ENCODE measurements around the gene DAB2IP.

Gene DAB2IP

DNA sequence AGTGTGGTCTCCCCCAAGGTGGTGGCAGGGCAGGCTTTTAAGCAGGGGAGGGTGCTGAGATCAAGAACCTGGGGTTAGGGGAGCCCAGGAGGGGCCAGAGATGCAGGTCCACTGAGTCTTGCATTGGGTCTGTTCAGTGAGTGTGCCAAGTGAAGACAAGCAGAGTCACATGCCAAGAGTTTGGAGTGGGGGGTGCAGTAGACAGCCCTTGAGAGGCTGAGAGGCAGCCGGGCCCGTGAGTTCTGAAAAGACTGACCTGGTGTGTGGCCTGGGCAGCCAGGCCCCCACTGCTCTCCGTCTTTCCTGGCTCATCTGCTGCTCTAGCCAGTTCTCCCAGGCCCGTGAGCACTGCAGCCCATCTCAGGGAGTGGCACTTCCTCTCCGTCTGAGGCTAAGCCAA lies 120.0 kb downstream of the DAB2IP start:
- TF ChIP-seq, protein P1, sequence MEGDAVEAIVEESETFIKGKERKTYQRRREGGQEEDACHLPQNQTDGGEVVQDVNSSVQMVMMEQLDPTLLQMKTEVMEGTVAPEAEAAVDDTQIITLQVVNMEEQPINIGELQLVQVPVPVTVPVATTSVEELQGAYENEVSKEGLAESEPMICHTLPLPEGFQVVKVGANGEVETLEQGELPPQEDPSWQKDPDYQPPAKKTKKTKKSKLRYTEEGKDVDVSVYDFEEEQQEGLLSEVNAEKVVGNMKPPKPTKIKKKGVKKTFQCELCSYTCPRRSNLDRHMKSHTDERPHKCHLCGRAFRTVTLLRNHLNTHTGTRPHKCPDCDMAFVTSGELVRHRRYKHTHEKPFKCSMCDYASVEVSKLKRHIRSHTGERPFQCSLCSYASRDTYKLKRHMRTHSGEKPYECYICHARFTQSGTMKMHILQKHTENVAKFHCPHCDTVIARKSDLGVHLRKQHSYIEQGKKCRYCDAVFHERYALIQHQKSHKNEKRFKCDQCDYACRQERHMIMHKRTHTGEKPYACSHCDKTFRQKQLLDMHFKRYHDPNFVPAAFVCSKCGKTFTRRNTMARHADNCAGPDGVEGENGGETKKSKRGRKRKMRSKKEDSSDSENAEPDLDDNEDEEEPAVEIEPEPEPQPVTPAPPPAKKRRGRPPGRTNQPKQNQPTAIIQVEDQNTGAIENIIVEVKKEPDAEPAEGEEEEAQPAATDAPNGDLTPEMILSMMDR (IDR thresholded peaks at IDR 0.05; ENCODE audit: low read depth, low read length), result no peak
- no peak overlapping the region for H3K4me3 ChIP-seq (ENCODE audit: low read depth, low read length)

DNA sequence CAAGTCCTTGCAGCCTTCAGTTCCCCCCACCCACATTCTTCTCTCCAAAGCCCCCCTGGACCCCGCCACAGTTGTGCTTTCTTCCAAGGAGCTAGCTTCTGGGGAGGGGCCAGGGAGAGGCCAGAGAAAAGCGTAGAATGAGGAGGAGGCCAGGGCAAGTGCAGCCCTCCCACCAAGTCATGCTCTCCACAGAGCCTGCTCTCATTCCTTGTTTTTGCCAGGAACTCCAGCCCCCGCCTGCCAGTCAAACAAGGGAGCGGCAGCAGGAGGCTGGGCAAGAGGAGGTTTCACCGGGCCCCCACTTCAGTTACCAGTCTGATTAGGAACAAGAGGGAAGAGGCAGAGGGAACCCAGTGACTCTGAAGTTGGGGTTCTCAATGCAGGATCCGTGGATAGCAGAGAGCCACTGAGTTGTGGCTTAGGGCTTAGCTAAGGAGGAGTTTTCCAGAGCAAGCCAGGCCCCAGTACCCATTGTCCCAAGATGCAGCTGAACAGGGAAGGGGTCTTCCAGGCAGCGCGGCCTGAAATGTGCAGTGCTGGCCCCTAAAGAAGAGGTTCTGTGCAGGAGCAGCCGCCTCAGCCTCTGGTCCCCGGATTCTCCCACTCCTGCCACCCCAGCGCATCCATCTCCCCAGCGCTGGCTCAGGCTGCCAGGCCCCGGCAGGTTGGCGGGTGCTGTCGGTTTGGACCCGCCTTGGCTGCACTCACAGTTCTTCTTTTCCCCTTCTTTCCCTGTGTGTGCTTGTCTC lies 120.6 kb downstream of the DAB2IP start:
- TF ChIP-seq, protein P1 (IDR thresholded peaks at IDR 0.05; ENCODE audit: low read depth, low read length), result no peak
- no peak overlapping the region for H3K4me3 ChIP-seq (ENCODE audit: low read depth, low read length)

DNA sequence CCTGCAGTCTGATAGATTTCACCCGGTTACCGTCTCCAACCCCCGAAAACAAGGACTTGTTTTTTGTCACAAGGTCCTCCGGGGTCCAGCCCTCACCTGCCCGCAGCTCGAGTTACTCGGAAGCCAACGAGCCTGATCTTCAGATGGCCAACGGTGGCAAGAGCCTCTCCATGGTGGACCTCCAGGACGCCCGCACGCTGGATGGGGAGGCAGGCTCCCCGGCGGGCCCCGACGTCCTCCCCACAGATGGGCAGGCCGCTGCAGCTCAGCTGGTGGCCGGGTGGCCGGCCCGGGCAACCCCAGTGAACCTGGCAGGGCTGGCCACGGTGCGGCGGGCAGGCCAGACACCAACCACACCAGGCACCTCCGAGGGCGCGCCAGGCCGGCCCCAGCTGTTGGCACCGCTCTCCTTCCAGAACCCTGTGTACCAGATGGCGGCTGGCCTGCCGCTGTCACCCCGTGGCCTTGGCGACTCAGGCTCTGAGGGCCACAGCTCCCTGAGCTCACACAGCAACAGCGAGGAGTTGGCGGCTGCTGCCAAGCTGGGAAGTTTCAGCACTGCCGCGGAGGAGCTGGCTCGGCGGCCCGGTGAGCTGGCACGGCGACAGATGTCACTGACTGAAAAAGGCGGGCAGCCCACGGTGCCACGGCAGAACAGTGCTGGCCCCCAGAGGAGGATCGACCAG lies 121.3 kb downstream of the DAB2IP start:
- TF ChIP-seq, protein P1 (IDR thresholded peaks at IDR 0.05; ENCODE audit: low read depth, low read length), result no peak
- H3K4me3 ChIP-seq (ENCODE audit: low read depth, low read length), result no peak overlapping the region

DNA sequence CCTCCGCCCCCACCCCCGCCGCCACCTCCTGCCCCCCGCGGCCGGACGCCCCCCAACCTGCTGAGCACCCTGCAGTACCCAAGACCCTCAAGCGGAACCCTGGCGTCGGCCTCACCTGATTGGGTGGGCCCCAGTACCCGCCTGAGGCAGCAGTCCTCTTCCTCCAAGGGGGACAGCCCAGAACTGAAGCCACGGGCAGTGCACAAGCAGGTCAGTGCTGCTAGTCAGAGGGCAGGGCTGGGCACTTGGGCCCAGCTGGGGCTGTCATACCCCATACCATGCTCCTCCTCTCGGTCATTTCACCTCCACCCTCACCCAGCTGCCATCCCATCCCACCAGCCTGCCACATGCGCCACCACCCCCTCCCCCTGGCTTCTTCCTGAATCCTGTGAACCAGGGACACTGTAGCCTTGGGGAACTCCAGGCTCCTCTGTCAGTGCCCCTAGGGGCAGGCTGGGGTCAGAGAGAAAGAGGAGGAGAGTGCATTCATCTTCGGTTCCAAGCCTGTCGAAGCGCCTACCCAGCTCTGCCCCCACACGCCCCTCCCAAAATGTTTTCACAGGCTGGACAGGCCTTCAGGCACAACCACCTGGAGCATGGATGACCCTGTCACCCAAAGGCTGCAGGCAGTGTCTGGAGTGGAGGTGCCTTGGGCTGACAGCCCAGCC lies 122.0 kb downstream of the DAB2IP start:
- TF ChIP-seq, protein P1 (IDR thresholded peaks at IDR 0.05; ENCODE audit: low read depth, low read length), result no peak
- H3K4me3 ChIP-seq (ENCODE audit: low read depth, low read length), result no peak overlapping the region

DNA sequence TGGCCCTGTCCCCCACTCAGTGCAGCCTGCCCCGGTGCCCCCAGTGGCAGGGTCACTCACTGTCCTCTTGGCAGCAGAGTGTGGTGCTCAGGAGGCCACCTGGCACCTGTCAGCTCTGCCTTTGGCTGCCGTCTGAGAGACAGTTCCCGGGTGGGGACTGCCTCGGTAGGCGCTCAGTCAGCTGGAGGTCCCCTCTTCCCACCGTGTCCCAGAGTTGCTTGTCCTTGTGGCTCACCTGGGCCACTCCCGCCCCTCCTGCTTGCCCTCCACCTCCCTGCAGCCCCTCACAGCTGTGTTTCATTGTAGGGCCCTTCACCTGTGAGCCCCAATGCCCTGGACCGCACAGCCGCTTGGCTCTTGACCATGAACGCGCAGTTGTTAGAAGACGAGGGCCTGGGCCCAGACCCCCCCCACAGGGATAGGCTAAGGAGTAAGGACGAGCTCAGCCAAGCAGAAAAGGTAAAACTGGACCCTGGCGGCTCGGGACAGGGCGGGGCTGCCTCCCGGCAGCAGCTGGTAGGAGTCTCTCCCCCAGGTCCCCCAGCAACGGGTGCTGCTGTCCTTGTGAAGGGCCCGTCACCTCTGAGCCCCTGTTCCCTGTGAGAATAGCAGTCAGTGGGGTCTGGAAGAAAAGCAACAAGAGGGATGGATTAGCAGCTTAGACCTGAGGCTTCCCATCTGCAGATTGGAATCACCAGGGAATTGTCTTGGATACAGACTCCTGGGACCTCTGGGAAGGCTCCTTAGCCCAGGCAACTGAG lies 122.7 kb downstream of the DAB2IP start:
- TF ChIP-seq, protein P1 (IDR thresholded peaks at IDR 0.05; ENCODE audit: low read depth, low read length), result no peak
- no peak overlapping the region for H3K4me3 ChIP-seq (ENCODE audit: low read depth, low read length)

DNA sequence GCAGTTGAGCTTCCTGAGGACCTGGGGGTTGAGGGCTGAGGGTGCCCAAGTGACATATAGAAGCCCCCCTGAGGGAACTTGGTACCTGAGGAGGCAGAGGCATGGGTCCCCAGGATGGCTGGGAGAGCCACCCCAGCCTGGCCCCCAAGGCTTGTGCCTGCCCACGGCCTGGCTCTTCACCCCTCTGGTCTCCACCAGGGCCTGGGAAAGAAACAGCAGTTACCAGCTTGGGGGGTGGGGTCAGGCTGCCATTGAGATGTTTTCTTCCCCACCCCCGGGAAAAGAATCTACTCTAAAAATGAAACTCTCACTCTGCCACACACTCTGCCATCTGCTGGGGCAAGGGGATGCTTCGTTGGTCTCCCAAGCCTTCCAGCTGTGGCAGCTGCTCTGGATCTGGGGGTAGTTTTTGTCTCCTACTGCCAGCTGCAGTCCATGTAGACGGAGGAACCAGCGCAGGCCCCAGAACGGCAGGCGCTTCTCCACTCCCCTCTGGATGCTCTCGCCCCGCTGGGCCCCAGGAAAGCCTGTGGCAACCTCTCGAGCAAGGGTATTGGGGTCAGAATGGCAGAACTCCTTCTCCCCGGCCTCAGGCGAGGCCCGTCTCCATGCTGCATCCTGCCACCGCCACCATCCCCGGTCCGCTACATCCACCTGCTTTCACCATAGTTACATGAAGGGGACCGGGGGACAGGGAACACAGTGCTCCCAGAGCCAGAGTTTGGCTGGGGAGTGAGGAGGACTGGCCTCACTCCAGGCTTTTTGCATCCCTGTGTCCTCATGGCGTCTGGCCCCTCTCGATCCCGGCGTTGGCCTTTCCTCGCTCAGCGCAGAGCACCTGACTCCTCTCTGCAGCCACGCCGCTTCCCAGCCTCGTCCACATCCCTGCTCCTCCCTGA lies 123.5 kb downstream of the DAB2IP start:
- no peak overlapping the region for H3K4me3 ChIP-seq (ENCODE audit: low read depth, low read length)
- TF ChIP-seq, protein P1 (IDR thresholded peaks at IDR 0.05; ENCODE audit: low read depth, low read length), result no peak

Data from WI38 (cell line).